HCT116 (cell line): ENCODE data around the gene SGSH. TPM values are rescaled to one million over a fixed set of nuclear protein-coding genes. Genes with fewer than 3 reads are reported as not detected.
"Not testable (repeated sequence)": the region's sequence is repeated elsewhere in the genome, so short reads cannot be mapped to it uniquely, and the experiment has no call there.

Source experiments
- ATAC-seq: fragments of 200-7000 bp; cut with Tn5 transposase; 2 replicates; pipeline ENCODE4 v1.9.1; 2020; ENCODE audit warnings: mild to moderate bottlenecking, moderate library complexity
- BruUV-seq: library from RNA; stranded (reverse); fragments of 400-500 nt; replicated peaks from 2 replicates; lab custom pipeline; 2021; lab: Mats Ljungman, UMichigan
- CTCF ChIA-PET: fragments of 300-600 bp; sonication (Branson Sonifier 250); formaldehyde crosslinking; loops from one replicate; lab custom pipeline; 2021; ENCODE audit warnings: antibody characterized with exemption; lab: Charles Lee
- POLR2A ChIA-PET: fragments of 300-600, 350-600 bp; sonication (Branson Sonifier 250); formaldehyde crosslinking; loops from one replicate; lab custom pipeline; 2021; ENCODE audit warnings: antibody characterized with exemption; lab: Charles Lee
- RAD21 ChIA-PET, 2 experiments: fragments of 300-600 bp; sonication (Branson Sonifier 250); formaldehyde crosslinking; loops; one replicate each; lab custom pipeline; 2023; ENCODE audit warnings: low total read pairs in 2 of 2; ENCODE audit not compliant: uncharacterized antibody in 2 of 2, unreplicated experiment in 2 of 2, low non-redundant PET in 1 of 2; lab: Charles Lee
- DNase-seq: peaks from one replicate; pipeline ENCODE4 v3.0.0-alpha.2; 2010; ENCODE audit warnings: low read depth, low spot score
- H2AFZ ChIP-seq: fragments of 200-600 bp; shearing (Covaris generic), sonication (generic); 2 replicates; pipeline ENCODE4 v1.6.1; 2017; ENCODE audit warnings: low read depth, mixed run types, mixed read lengths, antibody characterized with exemption, low read length; ENCODE audit not compliant: poor library complexity, severe bottlenecking
- H3K27ac ChIP-seq: 2 replicates; pipeline ENCODE4 v1.5.1; 2012; ENCODE audit warnings: low read depth, low read length
- H3K27me3 ChIP-seq: fragments of 200-600 bp; sonication (generic); 2 replicates; pipeline ENCODE4 v1.6.1; 2016; ENCODE audit warnings: mixed run types, low read length, mixed read lengths; ENCODE audit not compliant: insufficient read depth
- H3K36me3 ChIP-seq, 2 experiments: fragments of 200-500 bp in 1 of 2; fragments of 200-600 bp in 1 of 2; sonication (Bioruptor generic) in 1 of 2; sonication (generic) in 1 of 2; 2 replicates each; pipeline versions ENCODE4 v1.5.1 to v1.6.1; 2014 to 2016; ENCODE audit warnings: low read length in 2 of 2, inconsistent platforms in 1 of 2, mixed read lengths in 1 of 2, mixed run types in 1 of 2; ENCODE audit not compliant: insufficient read depth in 2 of 2, control insufficient read depth in 1 of 2
- H3K4me1 ChIP-seq, 2 experiments: fragments of 200-600 bp in 1 of 2; sonication (generic) in 1 of 2; 2 replicates each; pipeline versions ENCODE4 v1.5.1 to v1.6.1; 2012 to 2017; ENCODE audit warnings: low read length in 2 of 2, inconsistent platforms in 1 of 2, mild to moderate bottlenecking in 1 of 2, mixed read lengths in 1 of 2, mixed run types in 1 of 2, moderate library complexity in 1 of 2; ENCODE audit not compliant: insufficient read depth in 2 of 2, control insufficient read depth in 1 of 2
- H3K4me2 ChIP-seq: fragments of 200-600 bp; sonication (generic); 2 replicates; pipeline ENCODE4 v1.6.1; 2017; ENCODE audit warnings: mixed run types, low read length, mixed read lengths
- H3K4me3 ChIP-seq, 2 experiments: fragments of 200-600 bp in 1 of 2; sonication (generic) in 1 of 2; replicated peaks in 1 of 2; 2 replicates each; pipeline ENCODE4 v1.5.1; 2011 to 2016; ENCODE audit warnings: low read length in 2 of 2, control low read depth in 1 of 2, low read depth in 1 of 2, mild to moderate bottlenecking in 1 of 2, mixed read lengths in 1 of 2, mixed run types in 1 of 2
- H3K79me2 ChIP-seq: fragments of 200-600 bp; sonication (generic); 2 replicates; pipeline ENCODE4 v1.6.1; 2017; ENCODE audit warnings: mild to moderate bottlenecking, mixed run types, low read length, moderate library complexity, mixed read lengths; ENCODE audit not compliant: insufficient read depth
- H3K9ac ChIP-seq: fragments of 200-600 bp; sonication (generic); 2 replicates; pipeline ENCODE4 v1.6.1; 2016; ENCODE audit warnings: low read length, mixed read lengths
- H3K9me2 ChIP-seq: fragments of 200-600 bp; sonication (generic), shearing (Covaris generic); 2 replicates; pipeline ENCODE4 v1.6.1; 2017; ENCODE audit warnings: mixed run types, mild to moderate bottlenecking, moderate library complexity; ENCODE audit not compliant: insufficient read depth
- H3K9me3 ChIP-seq, 2 experiments: fragments of 200-500 bp in 1 of 2; fragments of 200-600 bp in 1 of 2; sonication (Bioruptor generic) in 1 of 2; sonication (generic) in 1 of 2; 2 replicates each; pipeline ENCODE4 v1.6.1; 2014 to 2017; ENCODE audit warnings: low read length in 2 of 2, mixed read lengths in 2 of 2, inconsistent platforms in 1 of 2, low read depth in 1 of 2, mild to moderate bottlenecking in 1 of 2, mixed run types in 1 of 2, moderate library complexity in 1 of 2; ENCODE audit not compliant: control insufficient read depth in 1 of 2, insufficient read depth in 1 of 2
- H4K20me1 ChIP-seq: fragments of 200-600 bp; sonication (generic), shearing (Covaris generic); 2 replicates; pipeline ENCODE4 v1.6.1; 2017; ENCODE audit warnings: mixed run types, mild to moderate bottlenecking, moderate library complexity; ENCODE audit not compliant: insufficient read depth
- CTCF ChIP-seq, 3 experiments: fragments of 200-600 bp in 1 of 3; sonication (generic) in 1 of 3; IDR thresholded peaks in 2 of 3; conservative IDR thresholded peaks in 1 of 3; 2 replicates each; pipeline ENCODE4 v1.5.1; 2012 to 2017; ENCODE audit warnings: low read depth in 2 of 3, low read length in 2 of 3, antibody characterized with exemption in 1 of 3, borderline replicate concordance in 1 of 3, control low read depth in 1 of 3, mild to moderate bottlenecking in 1 of 3, mixed read lengths in 1 of 3, mixed run types in 1 of 3, moderate library complexity in 1 of 3; ENCODE audit not compliant: insufficient read depth in 1 of 3
- EGR1 ChIP-seq: IDR thresholded peaks from 2 replicates; pipeline ENCODE4 v1.6.1; 2012; ENCODE audit warnings: low read depth
- ELF1 ChIP-seq: IDR thresholded peaks from 2 replicates; pipeline ENCODE4 v1.6.1; 2012; ENCODE audit warnings: low read depth, borderline replicate concordance
- FOSL1 ChIP-seq: IDR thresholded peaks from 2 replicates; pipeline ENCODE4 v1.6.1; 2012; ENCODE audit warnings: low read depth
- SIN3A ChIP-seq: IDR thresholded peaks from 2 replicates; pipeline ENCODE4 v1.6.1; 2012; ENCODE audit warnings: low read depth
- ZFX ChIP-seq: fragments of 450-650 bp; IDR thresholded peaks from 2 replicates; pipeline ENCODE4 v1.6.1; 2017
- intact Hi-C: fragments of 100-400 bp; cut with micrococcal nuclease; formaldehyde crosslinking; loops from 2 replicates; pipeline ENCODE4 v1.10.0; 2022
- total RNA-seq: library from RNA; stranded (reverse); gene quantifications from one replicate; pipeline ENCODE4 v1.2.1, GENCODE V29; 2021; ENCODE audit not compliant: unreplicated experiment

Gene SGSH
- total RNA-seq, 1 experiment from 2014 or later: 34.4 TPM

- TF ChIP-seq ELF1 (no peak), FOSL1 (no peak), ZFX (no peak)
Observed at GRCh38 chr17:80202197-80202596, 17.9 kb downstream of the SGSH start (continued).

- ChIA-PET RAD21 (no interaction called here), POLR2A (no interaction called here), CTCF (no interaction called here)
- Histone ChIP-seq H3K36me3 (no peaks in the 10 kb centered on the region), H2AFZ (no peak overlapping the region), H3K27ac (no peak overlapping the region), H4K20me1 (no peaks in the 10 kb centered on the region), H3K4me2 (no peak overlapping the region), H3K9ac (no peak overlapping the region), H3K4me3 (no peak overlapping the region), H3K27me3 (no peaks in the 10 kb centered on the region), H3K4me1 (peaks cover 0 to 7% of the 10 kb centered on the region in 2 experiments; a peak in 1 of 4 replicates), H3K79me2 (no peaks in the 10 kb centered on the region), H3K9me2 (no peaks in the 10 kb centered on the region), H3K9me3 (no peaks in the 10 kb centered on the region; a peak in 1 of 4 replicates)
- no peak for TF ChIP-seq CTCF (IDR thresholded peaks at IDR 0.05 in 2 of 3, conservative IDR thresholded peaks at IDR 0.05 in 1 of 3; ENCODE audit: borderline replicate concordance in 1 of 3, insufficient read depth in 1 of 3, low read depth in 2 of 3, low read length in 2 of 3)
- no peak for TF ChIP-seq SIN3A
- TF ChIP-seq EGR1: no peak
- intact Hi-C loops: no loop called here
- ATAC-seq (no peak), DNase-seq (no peak)
- no TSS peak for BruUV-seq
Observed at GRCh38 chr17:80201446-80201845, 18.7 kb downstream of the SGSH start.

GRCh38 chr17:80199295-80199694, 20.8 kb downstream of the SGSH start:
- ChIA-PET RAD21 (interaction anchor here in 1 of 2 experiments (0.7 kb wide), 1 partner anchor 58 kb away, joined by 3 read pairs; no protein-coding TSS in a partner anchor), CTCF (interaction anchor here (0.7 to 1.0 kb wide), 2 partner anchors 8 to 75 kb away, joined by 4 read pairs; no protein-coding TSS in a partner anchor), POLR2A (interaction anchor here (0.7 to 1.5 kb wide), 3 partner anchors 30 to 1035 kb away, joined by 3 to 5 read pairs (median 3); no protein-coding TSS in a partner anchor)
- BruUV-seq, H3K27ac ChIP-seq, H3K9ac ChIP-seq, ATAC-seq, H4K20me1 ChIP-seq, H3K9me3 ChIP-seq, H3K79me2 ChIP-seq, H3K9me2 ChIP-seq, H2AFZ ChIP-seq, intact Hi-C loops, H3K27me3 ChIP-seq, DNase-seq, H3K4me3 ChIP-seq, H3K4me1 ChIP-seq, H3K4me2 ChIP-seq, H3K36me3 ChIP-seq: not testable (repeated sequence)
